Thoracic aorta endothelial cell (primary cell): ENCODE results near the gene ARHGAP25. TPM values are rescaled to one million over a fixed set of nuclear protein-coding genes. Genes with fewer than 3 reads are reported as not detected.

Experiments used
- total RNA-seq: library from RNA; depleted of rRNA; stranded (reverse); fragments of >200 nt; gene quantifications from 2 replicates; pipeline ENCODE4 v1.2.3, GENCODE V29; 2012

ARHGAP25 gene
- 0.93 and 3.0 TPM in 2 replicates for total RNA-seq

GRCh38 chr2:68734688-68735525 lies at the start of gene ARHGAP25:
ARHGAP25 (plus strand) TSS chr2:68734811; CDS start chr2:68735200, 389 bp downstream.

GRCh38 chr2:68871159-68871764 lies 136.7 kb downstream of the ARHGAP25 start, which contains the start of gene BMP10:
BMP10 (minus strand) TSS chr2:68871397; CDS start chr2:68871358, 39 bp downstream.

Other genes starting within 250 kb of the ARHGAP25 start
- gene PROKR1, start 91.2 kb upstream of the ARHGAP25 start, total RNA-seq = under 0.01 TPM in 1 of 2 replicates, not detected in the other
- not detected in 2 replicates for gene BMP10, start 136.6 kb downstream of the ARHGAP25 start, total RNA-seq
- gene GKN2, start 218.1 kb downstream of the ARHGAP25 start, total RNA-seq = not detected in 2 replicates
- gene GKN1, start 239.8 kb downstream of the ARHGAP25 start, total RNA-seq = not detected in 2 replicates